T-cell (primary cell): ENCODE results near the gene JMJD1C. TPM values are rescaled to one million over a fixed set of nuclear protein-coding genes. Genes with fewer than 3 reads are reported as not detected.

Experiments used
- ATAC-seq, 4 experiments: fragments of 200-7000 bp in 3 of 4; fragments of 150-1000 bp in 1 of 4; cut with Tn5 transposase; replicated peaks in 1 of 4; 1 replicate in 3 of 4; 2 replicates in 1 of 4; pipeline ENCODE4 v1.10.0; 2021; ENCODE audit warnings: moderate library complexity in 3 of 4, mild to moderate bottlenecking in 2 of 4, moderate number of reproducible peaks in 1 of 4
- CTCF ChIA-PET, 2 donors: fragments of 300-600 bp; sonication (Branson Sonifier 250); formaldehyde crosslinking; loops; one replicate each; lab custom pipeline; 2022; ENCODE audit warnings: antibody characterized with exemption in 2 of 2; lab: Charles Lee
- POLR2A ChIA-PET, 2 donors: fragments of 300-600 bp; sonication (Branson Sonifier 250); formaldehyde crosslinking; loops; one replicate each; lab custom pipeline; 2022; ENCODE audit warnings: antibody characterized with exemption in 2 of 2; lab: Charles Lee
- DNase-seq, 35 experiments: peaks; one replicate each; pipeline versions ENCODE4 v3.0.0 to v3.0.0-alpha.2; 2013 to 2023
- H3K27ac ChIP-seq: one replicate; pipeline ENCODE4 v1.5.1; 2013; ENCODE audit warnings: low read length
- H3K27me3 ChIP-seq, 2 experiments: replicated peaks in 1 of 2; 1 replicate in 1 of 2; 2 replicates in 1 of 2; pipeline versions ENCODE4 v1.6.1 to v1.7.0; 2013; ENCODE audit warnings: low read length in 1 of 2, mixed read lengths in 1 of 2; ENCODE audit not compliant: control insufficient read depth in 2 of 2, insufficient read depth in 2 of 2; ENCODE audit errors: extremely low read depth in 1 of 2
- H3K36me3 ChIP-seq, 2 donors: 1 replicate in 1 of 2; 2 replicates in 1 of 2; pipeline versions ENCODE4 v1.6.1 to v1.7.0; 2013; ENCODE audit warnings: low read length in 1 of 2; ENCODE audit not compliant: control insufficient read depth in 2 of 2, insufficient read depth in 1 of 2; ENCODE audit errors: extremely low read depth in 1 of 2
- H3K4me1 ChIP-seq, 2 experiments: 1 replicate in 1 of 2; 2 replicates in 1 of 2; pipeline versions ENCODE4 v1.6.1 to v1.7.0; 2013; ENCODE audit warnings: low read length in 2 of 2, mixed read lengths in 1 of 2; ENCODE audit not compliant: insufficient read depth in 2 of 2, control insufficient read depth in 1 of 2; ENCODE audit errors: extremely low read depth in 1 of 2
- H3K4me3 ChIP-seq, 2 donors: 1 replicate in 1 of 2; 2 replicates in 1 of 2; pipeline versions ENCODE4 v1.5.1 to v1.7.0; 2013; ENCODE audit warnings: mild to moderate bottlenecking in 2 of 2, low read length in 1 of 2, moderate library complexity in 1 of 2; ENCODE audit not compliant: control insufficient read depth in 1 of 2; ENCODE audit errors: extremely low read depth in 1 of 2
- H3K9me3 ChIP-seq: 2 replicates; pipeline ENCODE4 v1.7.0; 2013
- H3K27ac Mint-ChIP-seq, 2 donors: one replicate each; pipeline ENCODE4 v1.8.0; 2020 to 2021; ENCODE audit warnings: mild to moderate bottlenecking in 2 of 2, mixed read lengths in 2 of 2
- H3K27me3 Mint-ChIP-seq, 2 donors: one replicate each; pipeline ENCODE4 v1.8.0; 2021 to 2022; ENCODE audit warnings: mixed read lengths in 2 of 2
- H3K36me3 Mint-ChIP-seq: one replicate; pipeline ENCODE4 v1.8.0; 2021; ENCODE audit warnings: mixed read lengths
- H3K4me1 Mint-ChIP-seq, 3 donors: one replicate each; pipeline ENCODE4 v1.8.0; 2020 to 2022; ENCODE audit warnings: mixed read lengths in 3 of 3, mild to moderate bottlenecking in 1 of 3
- H3K4me3 Mint-ChIP-seq, 3 donors: one replicate each; pipeline ENCODE4 v1.8.0; 2020 to 2022; ENCODE audit warnings: mild to moderate bottlenecking in 3 of 3, mixed read lengths in 3 of 3, moderate library complexity in 3 of 3
- H3K9me3 Mint-ChIP-seq, 3 donors: one replicate each; pipeline ENCODE4 v1.8.0; 2020 to 2022; ENCODE audit warnings: mixed read lengths in 3 of 3
- WGBS: methylation state at CpG from one replicate; pipeline ENCODE4 v1.1.5; 2013; ENCODE audit warnings: missing lambda C conversion rate; ENCODE audit not compliant: insufficient coverage; 5-methylcytosine and 5-hydroxymethylcytosine counted together
- total RNA-seq, 35 experiments: library from RNA in 6 of 35; stranded (reverse) in 6 of 35; fragments of 120-200 nt in 1 of 35; gene quantifications; one replicate each; pipeline versions ENCODE4 v1.2.1 to v1.2.4 and lab custom pipeline; 2013 to 2026

The JMJD1C gene
- total RNA-seq, 5 donors from 2014 or later (not counting 1 experiment from before 2014, with no cell fraction given): 84.1 to 193 (median 92.6) TPM

DNA sequence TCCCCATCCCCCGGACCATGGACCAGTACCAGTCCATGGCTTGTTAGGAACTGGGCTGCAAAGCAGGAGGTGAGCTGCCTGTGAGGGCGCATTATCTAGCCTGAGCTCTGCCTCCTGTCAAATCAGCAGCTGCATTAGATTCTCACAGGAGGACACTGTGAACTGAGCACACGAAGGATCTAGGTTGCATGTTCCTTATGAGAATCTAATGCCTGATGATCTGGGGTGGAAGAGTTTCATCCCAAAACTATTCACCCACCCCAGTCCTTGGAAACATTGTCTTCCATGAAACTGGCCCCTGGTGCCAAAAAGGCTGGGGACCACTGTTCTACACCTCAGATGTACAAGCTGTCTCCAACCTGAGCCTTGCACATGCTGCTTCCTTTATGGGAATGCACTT lies 24.1 kb upstream of the JMJD1C start:
- H3K36me3 Mint-ChIP-seq: peaks cover 3% of the 10 kb centered on the region
- DNase-seq: no peak
- Histone ChIP-seq H3K4me3 (no peak overlapping the region), H3K27ac (no peak overlapping the region), H3K9me3 (no peaks in the 10 kb centered on the region), H3K27me3 (no peaks in the 10 kb centered on the region), H3K36me3 (no peaks in the 10 kb centered on the region), H3K4me1 (no peaks in the 10 kb centered on the region)
- ChIA-PET CTCF (interaction anchor here in 1 of 2 donors (0.7 to 1.0 kb wide), 2 partner anchors 162 to 272 kb away, joined by 4 to 5 read pairs; no protein-coding TSS in a partner anchor), POLR2A (no interaction called here)
- no peaks in the 10 kb centered on the region for H3K27me3 Mint-ChIP-seq
- H3K27ac Mint-ChIP-seq: no peak overlapping the region
- peaks cover 7 to 11% (median 8%) of the 10 kb centered on the region in 3 donors for H3K4me1 Mint-ChIP-seq
- no peaks in the 10 kb centered on the region for H3K9me3 Mint-ChIP-seq
- no peak overlapping the region for H3K4me3 Mint-ChIP-seq
- no peak for ATAC-seq
- WGBS: 100% methylated on average over 2 of the region's 3 CpGs

DNA sequence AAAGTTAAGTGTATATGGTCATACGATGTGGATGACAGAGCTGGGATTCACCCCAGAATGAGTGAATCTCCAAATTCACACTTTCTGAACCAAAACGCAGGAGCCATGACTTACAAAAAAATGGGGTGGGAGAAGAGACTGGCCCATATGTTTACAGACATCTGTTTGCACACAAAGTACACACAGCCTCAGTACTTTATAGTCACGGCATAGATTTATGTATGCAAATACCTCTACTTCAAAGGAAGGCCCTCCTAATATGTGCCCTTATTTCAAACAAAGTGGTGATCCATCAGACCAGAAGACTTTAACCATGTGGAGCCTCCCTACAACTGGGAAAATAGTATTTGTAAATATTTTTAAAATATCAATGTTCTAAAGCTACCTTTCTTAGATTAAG lies 22.2 kb upstream of the JMJD1C start:
- peaks cover 3% of the 10 kb centered on the region for H3K36me3 Mint-ChIP-seq
- ATAC-seq: no peak
- DNase-seq: no peak
- no peaks in the 10 kb centered on the region for H3K9me3 Mint-ChIP-seq
- Histone ChIP-seq H3K36me3 (no peaks in the 10 kb centered on the region), H3K27me3 (no peaks in the 10 kb centered on the region), H3K9me3 (no peaks in the 10 kb centered on the region), H3K27ac (no peak overlapping the region), H3K4me1 (no peaks in the 10 kb centered on the region), H3K4me3 (no peak overlapping the region)
- ChIA-PET POLR2A (no interaction called here), CTCF (no interaction called here)
- H3K27me3 Mint-ChIP-seq: no peaks in the 10 kb centered on the region
- peaks cover 17 to 20% (median 18%) of the 10 kb centered on the region in 3 donors for H3K4me1 Mint-ChIP-seq
- no CpG with 5 or more reads among the region's 3 CpGs for WGBS
- no peak overlapping the region for H3K4me3 Mint-ChIP-seq
- H3K27ac Mint-ChIP-seq: no peak overlapping the region

DNA sequence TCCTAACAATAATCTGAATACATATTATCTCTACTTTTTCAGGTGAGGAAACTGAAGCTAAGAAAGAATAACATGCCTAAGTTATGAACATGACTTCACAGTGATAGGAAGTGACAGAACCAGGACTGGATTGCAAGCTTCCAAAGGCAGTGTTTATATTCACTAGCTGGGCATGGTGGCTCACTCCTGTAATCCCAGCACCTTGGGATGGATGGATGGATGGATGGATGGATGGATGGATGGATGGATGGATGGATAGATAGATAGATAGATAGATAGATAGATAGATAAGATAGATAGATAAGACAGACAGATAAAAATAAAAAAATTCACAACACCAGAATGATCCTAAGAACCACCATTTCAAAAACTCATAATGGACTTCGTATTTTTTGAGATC lies 18.2 kb upstream of the JMJD1C start:
- H3K4me3 ChIP-seq: no peak overlapping the region
- POLR2A ChIA-PET: no interaction called here
- DNase-seq (no peak), ATAC-seq (no peak)
- no peak overlapping the region for H3K4me3 Mint-ChIP-seq
- peaks cover 22 to 32% (median 29%) of the 10 kb centered on the region in 3 donors for H3K4me1 Mint-ChIP-seq
- CTCF ChIA-PET: no interaction called here
- H3K27me3 Mint-ChIP-seq: no peaks in the 10 kb centered on the region
- H3K36me3 Mint-ChIP-seq: no peaks in the 10 kb centered on the region
- no peaks in the 10 kb centered on the region for H3K27me3 ChIP-seq
- H3K27ac ChIP-seq: no peak overlapping the region
- H3K9me3 Mint-ChIP-seq: no peaks in the 10 kb centered on the region
- no peaks in the 10 kb centered on the region for H3K9me3 ChIP-seq
- no CpG with 5 or more reads among the region's 1 CpG for WGBS
- no peaks in the 10 kb centered on the region for H3K36me3 ChIP-seq
- no peaks in the 10 kb centered on the region for H3K4me1 ChIP-seq
- H3K27ac Mint-ChIP-seq: no peak overlapping the region

DNA sequence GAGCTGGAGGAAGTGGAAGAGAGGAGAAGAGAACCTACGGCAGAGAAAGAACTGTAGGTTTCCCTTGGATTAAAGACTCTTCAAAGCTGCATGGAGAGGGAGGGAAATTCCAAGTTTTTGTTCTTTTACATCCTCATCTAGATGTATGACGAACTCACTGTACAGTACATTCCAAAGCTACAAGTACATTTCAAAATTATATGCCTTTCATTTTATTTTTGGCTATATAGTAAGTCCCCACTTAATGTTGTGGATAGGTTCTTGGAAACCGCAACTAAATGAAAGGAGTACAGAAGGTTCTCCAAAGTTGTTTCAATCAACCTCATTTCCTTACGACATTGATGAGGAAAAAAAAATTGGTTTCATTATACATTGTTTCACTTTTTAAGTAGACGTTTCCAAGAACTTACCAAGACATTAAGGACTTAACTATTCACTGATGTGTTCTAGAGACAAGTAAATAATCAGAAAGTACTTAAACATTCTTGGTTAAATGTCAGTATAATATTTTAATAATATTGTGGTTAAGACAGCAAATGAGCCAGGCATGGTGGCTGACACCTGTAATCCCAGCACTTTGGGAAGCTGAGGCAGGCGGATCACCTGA lies 16.1 kb upstream of the JMJD1C start:
- H3K27ac Mint-ChIP-seq: no peak overlapping the region
- ChIA-PET CTCF (interaction anchor here in 1 of 2 donors (0.7 kb wide), 1 partner anchor 39 kb away, joined by 3 read pairs; no protein-coding TSS in a partner anchor), POLR2A (interaction anchor here (0.5 to 0.6 kb wide), 2 partner anchors 21 to 171 kb away, joined by 3 to 13 read pairs; no protein-coding TSS in a partner anchor)
- Histone ChIP-seq H3K36me3 (no peaks in the 10 kb centered on the region), H3K4me3 (no peak overlapping the region), H3K27me3 (no peaks in the 10 kb centered on the region), H3K9me3 (no peaks in the 10 kb centered on the region), H3K27ac (no peak overlapping the region), H3K4me1 (no peaks in the 10 kb centered on the region)
- no peak for DNase-seq
- no peak for ATAC-seq
- H3K9me3 Mint-ChIP-seq: no peaks in the 10 kb centered on the region
- H3K4me1 Mint-ChIP-seq: peaks cover 29 to 40% (median 37%) of the 10 kb centered on the region in 3 donors
- H3K27me3 Mint-ChIP-seq: no peaks in the 10 kb centered on the region
- 100% methylated on average over 1 of the region's 6 CpGs for WGBS
- no peak overlapping the region for H3K4me3 Mint-ChIP-seq
- no peaks in the 10 kb centered on the region for H3K36me3 Mint-ChIP-seq

DNA sequence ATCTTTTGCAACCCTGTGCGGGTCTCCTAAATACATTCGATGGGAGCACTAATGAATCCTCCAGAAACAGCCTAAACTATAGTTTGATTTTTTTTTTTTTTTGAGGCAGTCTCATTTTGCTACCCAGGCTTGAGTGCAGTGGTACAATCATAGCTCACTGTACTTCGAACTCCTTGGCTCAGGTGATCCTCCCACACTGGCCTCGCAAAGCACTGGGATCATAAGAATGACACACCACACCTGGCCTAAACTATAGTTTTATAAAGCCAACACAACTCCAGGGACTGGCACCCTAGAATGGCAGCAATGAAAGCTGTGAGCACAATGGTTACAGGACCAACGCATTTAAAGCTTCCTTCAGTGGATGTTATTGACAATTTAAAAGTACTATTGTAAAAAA lies 14.5 kb upstream of the JMJD1C start:
- Histone ChIP-seq H3K4me3 (no peak overlapping the region), H3K36me3 (no peaks in the 10 kb centered on the region), H3K9me3 (no peaks in the 10 kb centered on the region), H3K27ac (no peak overlapping the region), H3K27me3 (no peaks in the 10 kb centered on the region), H3K4me1 (no peaks in the 10 kb centered on the region)
- ChIA-PET POLR2A (interaction anchor here in 1 of 2 donors (0.6 kb wide), 1 partner anchor 43 kb away, joined by 7 read pairs; no protein-coding TSS in a partner anchor), CTCF (interaction anchor here in 1 of 2 donors (0.6 to 0.7 kb wide), 2 partner anchors 108 to 313 kb away, joined by 3 read pairs; no protein-coding TSS in a partner anchor)
- Mint-ChIP-seq H3K27ac (no peak overlapping the region), H3K36me3 (peaks cover 3% of the 10 kb centered on the region), H3K9me3 (no peaks in the 10 kb centered on the region), H3K4me1 (peaks cover 35 to 46% (median 42%) of the 10 kb centered on the region in 3 donors), H3K4me3 (no peak overlapping the region), H3K27me3 (no peaks in the 10 kb centered on the region)
- DNase-seq (no peak), ATAC-seq (no peak)
- WGBS: 100% methylated on average over 3 of the region's 5 CpGs

DNA sequence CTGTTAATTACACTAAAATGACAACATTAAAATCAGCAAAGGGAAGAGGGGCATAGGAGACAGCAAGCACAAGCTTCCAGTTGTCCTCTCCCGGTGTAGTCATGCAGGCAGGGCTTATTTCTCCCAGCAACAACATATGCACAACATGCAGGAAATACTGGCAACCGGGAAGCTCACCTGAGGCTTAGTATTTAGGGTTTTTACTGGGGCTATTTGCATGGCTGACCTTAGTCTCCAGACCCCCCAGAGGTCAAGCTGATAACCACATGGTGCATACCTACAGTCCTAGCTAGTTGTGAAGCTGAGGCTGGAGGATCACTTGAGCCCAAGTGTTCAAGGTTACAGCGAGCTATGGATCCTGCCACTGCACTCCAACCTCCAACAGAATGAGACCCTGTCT lies 12.8 kb upstream of the JMJD1C start:
- Histone ChIP-seq H3K4me1 (no peaks in the 10 kb centered on the region), H3K9me3 (no peaks in the 10 kb centered on the region), H3K27me3 (no peaks in the 10 kb centered on the region), H3K4me3 (no peak overlapping the region), H3K36me3 (no peaks in the 10 kb centered on the region), H3K27ac (no peak overlapping the region)
- H3K9me3 Mint-ChIP-seq: no peaks in the 10 kb centered on the region
- POLR2A ChIA-PET: interaction anchor here in 1 of 2 donors (0.6 to 0.7 kb wide), 2 partner anchors 14 to 137 kb away, joined by 3 to 13 read pairs; no protein-coding TSS in a partner anchor
- ATAC-seq (no peak), DNase-seq (no peak)
- peaks cover 3% of the 10 kb centered on the region for H3K36me3 Mint-ChIP-seq
- CTCF ChIA-PET: no interaction called here
- peaks cover 31 to 41% (median 38%) of the 10 kb centered on the region in 3 donors for H3K4me1 Mint-ChIP-seq
- no CpG with 5 or more reads among the region's 3 CpGs for WGBS
- no peaks in the 10 kb centered on the region for H3K27me3 Mint-ChIP-seq
- H3K4me3 Mint-ChIP-seq: no peak overlapping the region
- no peak overlapping the region for H3K27ac Mint-ChIP-seq
